ENCODE data around the gene CD164. TPM values are rescaled to one million over a fixed set of nuclear protein-coding genes. Genes with fewer than 3 reads are reported as not detected.

CD164 gene
- total and polyA plus RNA-seq, 4 donors = 81.0 to 364 (median 150) TPM

- H3K9me3 ChIP-seq (ENCODE audit: control insufficient read depth, insufficient read depth, low read length) = no peaks in the 10 kb centered on the region
- H3K27ac ChIP-seq (ENCODE audit: low read depth, low read length) = peak overlapping the region; percentile 98
- WGBS (ENCODE audit: insufficient coverage) = 0% methylated on average over 13 of the region's 25 CpGs
- peak overlapping the region; percentile 97 for H3K4me3 ChIP-seq (ENCODE audit: low read depth, low read length)
- H3K36me3 ChIP-seq (ENCODE audit: control insufficient read depth, insufficient read depth, low read length) = peaks cover 3% of the 10 kb centered on the region
- H3K4me1 ChIP-seq (ENCODE audit: control insufficient read depth, insufficient read depth, low read length) = peaks cover 5% of the 10 kb centered on the region
- DNase-seq (ENCODE audit: low read depth in 4 of 6, low spot score in 6 of 6) = peak in 4 of 6 donors; percentile 23 to 59 (median 36)
- H3K27me3 ChIP-seq (ENCODE audit: control insufficient read depth, insufficient read depth, low read length) = no peaks in the 10 kb centered on the region
Measured at GRCh38 chr6:109381061-109381746, 1.1 kb downstream of the CD164 start.

- DNase-seq (ENCODE audit: low read depth in 4 of 6, low spot score in 6 of 6) = no peak
- Histone ChIP-seq H3K4me3 (ENCODE audit: low read depth, low read length) (no peak overlapping the region), H3K4me1 (ENCODE audit: control insufficient read depth, insufficient read depth, low read length) (peaks cover 5% of the 10 kb centered on the region), H3K27ac (ENCODE audit: low read depth, low read length) (no peak overlapping the region), H3K36me3 (ENCODE audit: control insufficient read depth, insufficient read depth, low read length) (peaks cover 8% of the 10 kb centered on the region), H3K27me3 (ENCODE audit: control insufficient read depth, insufficient read depth, low read length) (no peaks in the 10 kb centered on the region), H3K9me3 (ENCODE audit: control insufficient read depth, insufficient read depth, low read length) (no peaks in the 10 kb centered on the region)
- 75% methylated on average over 1 of the region's 2 CpGs for WGBS (ENCODE audit: insufficient coverage)
Measured at GRCh38 chr6:109379711-109380110, 2.6 kb downstream of the CD164 start.

- peaks cover 17% of the 10 kb centered on the region for H3K36me3 ChIP-seq (ENCODE audit: control insufficient read depth, insufficient read depth, low read length)
Measured at GRCh38 chr6:109377717-109378116, 4.5 kb downstream of the CD164 start.

GRCh38 chr6:109374326-109374892 is 7.9 kb downstream of the CD164 start:
- no peaks in the 10 kb centered on the region for H3K27me3 ChIP-seq (ENCODE audit: control insufficient read depth, insufficient read depth, low read length)
- H3K4me3 ChIP-seq (ENCODE audit: low read depth, low read length) = no peak overlapping the region
- H3K4me1 ChIP-seq (ENCODE audit: control insufficient read depth, insufficient read depth, low read length) = no peaks in the 10 kb centered on the region
- no peak overlapping the region for H3K27ac ChIP-seq (ENCODE audit: low read depth, low read length)
- H3K36me3 ChIP-seq (ENCODE audit: control insufficient read depth, insufficient read depth, low read length) = peaks cover 17% of the 10 kb centered on the region
- no peaks in the 10 kb centered on the region for H3K9me3 ChIP-seq (ENCODE audit: control insufficient read depth, insufficient read depth, low read length)
- no peak for DNase-seq (ENCODE audit: low read depth in 4 of 6, low spot score in 6 of 6)
- WGBS (ENCODE audit: insufficient coverage) = 96% methylated on average over 3 of the region's 4 CpGs

More at GRCh38 chr6:109377717-109378116, 4.5 kb downstream of the CD164 start:
- no peak overlapping the region for H3K27ac ChIP-seq (ENCODE audit: low read depth, low read length)
- H3K4me3 ChIP-seq (ENCODE audit: low read depth, low read length) = no peak overlapping the region
- WGBS (ENCODE audit: insufficient coverage) = no CpG with 5 or more reads among the region's 3 CpGs
- no peaks in the 10 kb centered on the region for H3K9me3 ChIP-seq (ENCODE audit: control insufficient read depth, insufficient read depth, low read length)
- DNase-seq (ENCODE audit: low read depth in 4 of 6, low spot score in 6 of 6) = no peak
- no peaks in the 10 kb centered on the region for H3K27me3 ChIP-seq (ENCODE audit: control insufficient read depth, insufficient read depth, low read length)
- H3K4me1 ChIP-seq (ENCODE audit: control insufficient read depth, insufficient read depth, low read length) = no peaks in the 10 kb centered on the region

- Histone ChIP-seq H3K9me3 (ENCODE audit: control insufficient read depth, insufficient read depth, low read length) (no peaks in the 10 kb centered on the region), H3K27me3 (ENCODE audit: control insufficient read depth, insufficient read depth, low read length) (no peaks in the 10 kb centered on the region), H3K4me3 (ENCODE audit: low read depth, low read length) (no peak overlapping the region), H3K36me3 (ENCODE audit: control insufficient read depth, insufficient read depth, low read length) (peaks cover 17% of the 10 kb centered on the region), H3K4me1 (ENCODE audit: control insufficient read depth, insufficient read depth, low read length) (no peaks in the 10 kb centered on the region), H3K27ac (ENCODE audit: low read depth, low read length) (no peak overlapping the region)
- WGBS (ENCODE audit: insufficient coverage) = 87% methylated on average over 3 of the region's 4 CpGs
- DNase-seq (ENCODE audit: low read depth in 4 of 6, low spot score in 6 of 6) = no peak
Measured at GRCh38 chr6:109373762-109374161, 8.5 kb downstream of the CD164 start.

GRCh38 chr6:109373331-109373730 is 8.9 kb downstream of the CD164 start:
- no peak for DNase-seq (ENCODE audit: low read depth in 4 of 6, low spot score in 6 of 6)
- H3K27me3 ChIP-seq (ENCODE audit: control insufficient read depth, insufficient read depth, low read length) = no peaks in the 10 kb centered on the region
- H3K9me3 ChIP-seq (ENCODE audit: control insufficient read depth, insufficient read depth, low read length) = no peaks in the 10 kb centered on the region
- H3K4me3 ChIP-seq (ENCODE audit: low read depth, low read length) = no peak overlapping the region
- no peaks in the 10 kb centered on the region for H3K4me1 ChIP-seq (ENCODE audit: control insufficient read depth, insufficient read depth, low read length)
- no peak overlapping the region for H3K27ac ChIP-seq (ENCODE audit: low read depth, low read length)
- 100% methylated on average over 4 of the region's 4 CpGs for WGBS (ENCODE audit: insufficient coverage)
- H3K36me3 ChIP-seq (ENCODE audit: control insufficient read depth, insufficient read depth, low read length) = peaks cover 17% of the 10 kb centered on the region

- Histone ChIP-seq H3K4me1 (ENCODE audit: control insufficient read depth, insufficient read depth, low read length) (no peaks in the 10 kb centered on the region), H3K36me3 (ENCODE audit: control insufficient read depth, insufficient read depth, low read length) (peaks cover 17% of the 10 kb centered on the region), H3K27me3 (ENCODE audit: control insufficient read depth, insufficient read depth, low read length) (no peaks in the 10 kb centered on the region), H3K9me3 (ENCODE audit: control insufficient read depth, insufficient read depth, low read length) (no peaks in the 10 kb centered on the region), H3K4me3 (ENCODE audit: low read depth, low read length) (no peak overlapping the region), H3K27ac (ENCODE audit: low read depth, low read length) (no peak overlapping the region)
- no CpG with 5 or more reads among the region's 2 CpGs for WGBS (ENCODE audit: insufficient coverage)
- DNase-seq (ENCODE audit: low read depth in 4 of 6, low spot score in 6 of 6) = no peak
Measured at GRCh38 chr6:109372130-109372529, 10.1 kb downstream of the CD164 start.

- H3K9me3 ChIP-seq (ENCODE audit: control insufficient read depth, insufficient read depth, low read length) = no peaks in the 10 kb centered on the region
- peaks cover 14% of the 10 kb centered on the region for H3K36me3 ChIP-seq (ENCODE audit: control insufficient read depth, insufficient read depth, low read length)
- H3K27ac ChIP-seq (ENCODE audit: low read depth, low read length) = no peak overlapping the region
- no peaks in the 10 kb centered on the region for H3K4me1 ChIP-seq (ENCODE audit: control insufficient read depth, insufficient read depth, low read length)
- H3K27me3 ChIP-seq (ENCODE audit: control insufficient read depth, insufficient read depth, low read length) = no peaks in the 10 kb centered on the region
- no peak overlapping the region for H3K4me3 ChIP-seq (ENCODE audit: low read depth, low read length)
- 60% methylated on average over 1 of the region's 3 CpGs for WGBS (ENCODE audit: insufficient coverage)
- DNase-seq (ENCODE audit: low read depth in 4 of 6, low spot score in 6 of 6) = no peak
Measured at GRCh38 chr6:109370792-109371191, 11.5 kb downstream of the CD164 start.

GRCh38 chr6:109370336-109370735 is 11.9 kb downstream of the CD164 start:
- no peak overlapping the region for H3K27ac ChIP-seq (ENCODE audit: low read depth, low read length)
- no peaks in the 10 kb centered on the region for H3K9me3 ChIP-seq (ENCODE audit: control insufficient read depth, insufficient read depth, low read length)
- no peaks in the 10 kb centered on the region for H3K27me3 ChIP-seq (ENCODE audit: control insufficient read depth, insufficient read depth, low read length)
- H3K4me1 ChIP-seq (ENCODE audit: control insufficient read depth, insufficient read depth, low read length) = no peaks in the 10 kb centered on the region
- no peak overlapping the region for H3K4me3 ChIP-seq (ENCODE audit: low read depth, low read length)
- H3K36me3 ChIP-seq (ENCODE audit: control insufficient read depth, insufficient read depth, low read length) = peaks cover 13% of the 10 kb centered on the region
- DNase-seq (ENCODE audit: low read depth in 4 of 6, low spot score in 6 of 6) = no peak
- WGBS (ENCODE audit: insufficient coverage) = no CpG with 5 or more reads among the region's 1 CpG

GRCh38 chr6:109369728-109370127 is 12.5 kb downstream of the CD164 start:
- Histone ChIP-seq H3K27ac (ENCODE audit: low read depth, low read length) (no peak overlapping the region), H3K36me3 (ENCODE audit: control insufficient read depth, insufficient read depth, low read length) (peaks cover 10% of the 10 kb centered on the region), H3K9me3 (ENCODE audit: control insufficient read depth, insufficient read depth, low read length) (no peaks in the 10 kb centered on the region), H3K27me3 (ENCODE audit: control insufficient read depth, insufficient read depth, low read length) (no peaks in the 10 kb centered on the region), H3K4me3 (ENCODE audit: low read depth, low read length) (no peak overlapping the region), H3K4me1 (ENCODE audit: control insufficient read depth, insufficient read depth, low read length) (no peaks in the 10 kb centered on the region)
- no CpG with 5 or more reads among the region's 4 CpGs for WGBS (ENCODE audit: insufficient coverage)
- DNase-seq (ENCODE audit: low read depth in 4 of 6, low spot score in 6 of 6) = no peak
